Upper lobe of right lung (tissue), 1 donor: Measurements from ENCODE around the gene BLTP3B. TPM values are rescaled to one million over a fixed set of nuclear protein-coding genes. Genes with fewer than 3 reads are reported as not detected.
"Not testable (repeated sequence)": the region's sequence is repeated elsewhere in the genome, so short reads cannot be mapped to it uniquely, and the experiment has no call there.

Experiments
- ATAC-seq: fragments of 200-7000 bp; cut with Tn5 transposase; one replicate; pipeline ENCODE4 v1.9.1; 2020; ENCODE audit warnings: mild to moderate bottlenecking, moderate library complexity
- DNase-seq: peaks from one replicate; pipeline ENCODE4 v3.0.0-alpha.2; 2020
- H3K27ac ChIP-seq: fragments of 200-600 bp; one replicate; pipeline ENCODE4 v1.8.0; 2022
- H3K27me3 ChIP-seq: fragments of 200-600 bp; one replicate; pipeline ENCODE4 v1.8.0; 2022; ENCODE audit warnings: mild to moderate bottlenecking
- H3K36me3 ChIP-seq: fragments of 200-600 bp; one replicate; pipeline ENCODE4 v1.8.0; 2022
- H3K4me1 ChIP-seq: fragments of 200-600 bp; one replicate; pipeline ENCODE4 v1.8.0; 2022
- H3K4me3 ChIP-seq: fragments of 200-600 bp; one replicate; pipeline ENCODE4 v1.8.0; 2022; ENCODE audit warnings: mild to moderate bottlenecking
- H3K9me3 ChIP-seq: fragments of 200-600 bp; one replicate; pipeline ENCODE4 v1.8.0; 2022
- CTCF ChIP-seq: fragments of 200-600 bp; IDR thresholded peaks from one replicate; pipeline ENCODE4 v1.8.0; 2022; ENCODE audit warnings: antibody characterized with exemption
- intact Hi-C: fragments of 100-400 bp; cut with DNase I; formaldehyde crosslinking; loops from one replicate; pipeline ENCODE4 v1.11.0; 2022
- total RNA-seq: library from RNA; stranded (reverse); fragmentation: NEBNext Ultra II Directional; extraction: Animal tissue kit (Norgen Biotek cat#: 25700); gene quantifications from one replicate; pipeline ENCODE4 v1.2.1, GENCODE V29; 2021
- donor health status: DM: no; HTN: yes; CAD: no; lungs with severe emphysema.

BLTP3B gene
- total RNA-seq, 1 donor from 2014 or later: 22.0 TPM

DNA sequence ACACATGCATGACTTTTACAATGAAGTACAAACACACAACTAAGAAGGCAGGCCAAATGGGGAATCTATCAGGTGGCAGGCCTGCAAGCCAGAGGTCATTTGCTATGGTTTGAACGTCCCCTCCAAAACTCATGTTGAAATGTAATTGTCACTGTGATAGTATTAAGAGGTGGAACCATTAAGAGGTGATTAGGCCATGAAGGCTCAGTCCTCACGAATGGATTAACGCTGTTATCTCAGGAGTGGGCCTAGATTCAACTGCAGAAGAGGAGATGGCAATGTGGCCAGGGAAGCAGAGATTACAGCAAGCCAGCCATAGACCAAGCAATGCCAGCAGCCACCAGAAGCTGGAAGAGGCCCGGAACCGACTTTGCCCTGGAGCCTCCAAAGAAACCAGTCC lies 44.4 kb upstream of the BLTP3B start:
- Histone ChIP-seq H3K9me3 (no peaks in the 10 kb centered on the region), H3K27me3 (no peaks in the 10 kb centered on the region), H3K36me3 (no peaks in the 10 kb centered on the region), H3K4me3 (no peak overlapping the region), H3K27ac (no peak overlapping the region), H3K4me1 (no peaks in the 10 kb centered on the region)
- DNase-seq (no peak), ATAC-seq (no peak)
- no peak for TF ChIP-seq CTCF
- intact Hi-C loops: no loop called here

GRCh38 chr12:100186071-100186470 lies 43.4 kb upstream of the BLTP3B start:
- H3K9me3 ChIP-seq: no peaks in the 10 kb centered on the region
- no peaks in the 10 kb centered on the region for H3K36me3 ChIP-seq
- H3K4me1 ChIP-seq: no peaks in the 10 kb centered on the region
- H3K27me3 ChIP-seq: no peaks in the 10 kb centered on the region
- DNase-seq: no peak
- intact Hi-C loops: no loop called here
- H3K4me3 ChIP-seq: no peak overlapping the region
- H3K27ac ChIP-seq: no peak overlapping the region
- no peak for TF ChIP-seq CTCF
- no peak for ATAC-seq

DNA sequence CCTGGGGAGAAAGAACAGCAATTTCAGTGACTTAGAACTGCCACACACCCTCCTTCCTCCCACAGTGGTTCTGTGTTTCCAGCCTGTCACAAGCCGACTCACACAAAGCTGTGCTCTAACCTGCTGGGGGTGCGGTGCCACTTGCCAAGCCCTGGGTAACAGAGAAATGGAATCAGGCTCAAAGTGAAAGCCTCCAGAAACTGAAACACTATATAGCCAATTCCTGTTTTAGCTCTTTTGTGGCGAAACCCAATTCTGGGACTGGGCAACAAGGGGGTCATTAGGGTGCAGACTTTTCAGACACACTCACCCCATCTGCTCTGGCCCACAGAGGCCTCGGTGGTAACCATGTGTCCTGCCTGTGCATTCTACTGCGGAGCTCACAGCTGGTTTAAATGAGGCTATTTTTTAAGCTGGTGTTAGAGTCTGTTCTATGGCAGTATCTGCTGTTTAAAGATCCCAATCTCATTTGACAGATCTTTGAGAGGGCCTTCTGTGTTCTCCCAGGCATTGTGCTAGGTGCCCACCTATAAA lies 42.8 kb upstream of the BLTP3B start:
- Histone ChIP-seq H3K4me1 (no peaks in the 10 kb centered on the region), H3K9me3 (no peaks in the 10 kb centered on the region), H3K36me3 (no peaks in the 10 kb centered on the region), H3K27ac (no peak overlapping the region), H3K4me3 (no peak overlapping the region), H3K27me3 (no peaks in the 10 kb centered on the region)
- DNase-seq (no peak), ATAC-seq (no peak)
- intact Hi-C loops: no loop called here
- TF ChIP-seq CTCF: no peak

- H3K4me1 ChIP-seq: no peaks in the 10 kb centered on the region
- no peak overlapping the region for H3K4me3 ChIP-seq
- no peaks in the 10 kb centered on the region for H3K27me3 ChIP-seq
- no peak for TF ChIP-seq CTCF
- no peaks in the 10 kb centered on the region for H3K36me3 ChIP-seq
- no peaks in the 10 kb centered on the region for H3K9me3 ChIP-seq
- intact Hi-C loops: no loop called here
- DNase-seq: no peak
- no peak overlapping the region for H3K27ac ChIP-seq
- no peak for ATAC-seq
These were observed 42.0 kb upstream of the BLTP3B start for GRCh38 chr12:100184549-100185145.

DNA sequence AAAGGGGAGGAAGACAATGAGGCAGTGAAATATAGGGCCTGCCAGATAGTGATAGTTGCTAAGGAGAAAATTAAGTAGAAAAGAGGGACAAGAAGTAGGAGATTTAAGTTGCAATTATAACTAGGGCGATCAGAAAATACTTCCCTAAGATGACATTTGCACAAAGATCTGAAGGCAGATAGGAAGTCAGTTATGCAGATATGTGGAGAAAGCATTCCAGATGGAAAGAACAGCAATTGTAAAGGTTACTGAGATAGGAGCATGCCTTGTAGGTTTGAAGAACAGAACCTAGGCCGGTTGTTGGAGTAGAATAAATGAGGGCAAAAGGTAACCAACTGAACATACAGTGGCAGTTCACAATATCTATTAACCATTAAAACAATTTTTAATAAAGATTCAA lies 36.6 kb upstream of the BLTP3B start:
- no peaks in the 10 kb centered on the region for H3K27me3 ChIP-seq
- no peaks in the 10 kb centered on the region for H3K9me3 ChIP-seq
- no peaks in the 10 kb centered on the region for H3K36me3 ChIP-seq
- ATAC-seq (no peak), DNase-seq (no peak)
- no peak for TF ChIP-seq CTCF
- H3K4me1 ChIP-seq: no peaks in the 10 kb centered on the region
- H3K27ac ChIP-seq: no peak overlapping the region
- H3K4me3 ChIP-seq: no peak overlapping the region
- intact Hi-C loops: no loop called here

DNA sequence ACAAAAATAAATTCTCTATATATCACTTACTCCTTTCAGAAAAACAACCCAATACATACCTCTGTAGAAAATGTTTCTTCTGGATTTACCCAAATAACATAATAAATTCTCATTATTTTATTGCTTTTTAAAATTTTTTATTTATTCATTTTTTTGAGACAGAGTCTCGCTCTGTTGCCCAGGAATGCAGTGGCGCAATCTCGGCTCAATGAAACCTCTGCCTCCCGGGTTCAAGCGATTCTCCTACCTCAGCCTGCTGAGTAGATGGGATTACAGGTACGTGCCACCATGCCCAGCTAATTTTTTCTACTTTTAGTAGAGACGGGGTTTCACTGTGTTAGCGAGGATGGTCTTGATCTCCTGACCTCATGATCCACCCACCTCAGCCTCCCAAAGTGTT lies 33.8 kb upstream of the BLTP3B start:
- H3K27ac ChIP-seq, H3K27me3 ChIP-seq, H3K36me3 ChIP-seq, H3K4me3 ChIP-seq, ATAC-seq, H3K4me1 ChIP-seq, H3K9me3 ChIP-seq, DNase-seq, intact Hi-C loops: not testable (repeated sequence)
